ENCODE results near the gene ADCY3. TPM values are rescaled to one million over a fixed set of nuclear protein-coding genes. Genes with fewer than 3 reads are reported as not detected.

Gene ADCY3
- polyA plus RNA-seq, 1 donor, result 25.8 TPM

GRCh38 chr2:24926220-24926601, 6.2 kb upstream of the ADCY3 start:
- DNase-seq, result no peak

GRCh38 chr2:24925815-24926214, 5.8 kb upstream of the ADCY3 start:
- DNase-seq, result no peak

- no peak for DNase-seq
Measured at GRCh38 chr2:24924732-24925131, 4.7 kb upstream of the ADCY3 start.

GRCh38 chr2:24924266-24924665, 4.2 kb upstream of the ADCY3 start:
- no peak for DNase-seq

- no peak for DNase-seq
Measured at GRCh38 chr2:24923106-24923505, 3.1 kb upstream of the ADCY3 start.

GRCh38 chr2:24922556-24922955, 2.5 kb upstream of the ADCY3 start:
- DNase-seq, result no peak

GRCh38 chr2:24920809-24921441, 888 bp upstream of the ADCY3 start:
- DNase-seq, result no peak

GRCh38 chr2:24919506-24920097, 435 bp downstream of the ADCY3 start:
- DNase-seq, result no peak

GRCh38 chr2:24919037-24919505, 966 bp downstream of the ADCY3 start:
- DNase-seq, result no peak

GRCh38 chr2:24918326-24919036, 1.6 kb downstream of the ADCY3 start:
- no peak for DNase-seq

- no peak for DNase-seq
Measured at GRCh38 chr2:24917731-24918325, 2.2 kb downstream of the ADCY3 start.

- DNase-seq, result no peak
Measured at GRCh38 chr2:24917086-24917485, 3.0 kb downstream of the ADCY3 start.

GRCh38 chr2:24915796-24916195, 4.2 kb downstream of the ADCY3 start:
- no peak for DNase-seq

- DNase-seq, result no peak
Measured at GRCh38 chr2:24915175-24915574, 4.9 kb downstream of the ADCY3 start.

- DNase-seq, result no peak
Measured at GRCh38 chr2:24914713-24915112, 5.3 kb downstream of the ADCY3 start.

- DNase-seq, result no peak
Measured at GRCh38 chr2:24913911-24914310, 6.1 kb downstream of the ADCY3 start.

GRCh38 chr2:24912986-24913385, 7.1 kb downstream of the ADCY3 start:
- DNase-seq, result no peak

- no peak for DNase-seq
Measured at GRCh38 chr2:24912523-24912922, 7.5 kb downstream of the ADCY3 start.

- no peak for DNase-seq
Measured at GRCh38 chr2:24910245-24910644, 9.8 kb downstream of the ADCY3 start.

- DNase-seq, result no peak
Measured at GRCh38 chr2:24909555-24910177, 10.4 kb downstream of the ADCY3 start.

GRCh38 chr2:24908461-24908901, 11.6 kb downstream of the ADCY3 start:
- no peak for DNase-seq

- no peak for DNase-seq
Measured at GRCh38 chr2:24907116-24907515, 12.9 kb downstream of the ADCY3 start.

GRCh38 chr2:24906466-24906865, 13.6 kb downstream of the ADCY3 start:
- DNase-seq, result no peak

Data from left kidney (tissue), 2 donors.